22Rv1 (cell line): ENCODE data around the gene GFAP.

Experiments
- H3K27ac ChIP-seq: fragments of 450-650 bp; 2 replicates; pipeline ENCODE4 v1.5.1; 2017
- CTCF ChIP-seq: fragments of 450-650 bp; IDR thresholded peaks from 2 replicates; pipeline ENCODE4 v1.5.1; 2017; ENCODE audit warnings: mild to moderate bottlenecking
- ZFX ChIP-seq: fragments of 450-650 bp; IDR thresholded peaks from 2 replicates; pipeline ENCODE4 v1.6.1; 2017; ENCODE audit warnings: antibody characterized with exemption, borderline replicate concordance

Gene GFAP

GRCh38 chr17:44892250-44892649 is 23.1 kb downstream of the GFAP start:
- H3K27ac ChIP-seq: no peak overlapping the region
- TF ChIP-seq ZFX (no peak), CTCF (no peak)

- TF ChIP-seq ZFX (no peak), CTCF (no peak)
These were observed 26.3 kb downstream of the GFAP start for GRCh38 chr17:44889003-44889402.

GRCh38 chr17:44887971-44888954 is 27.0 kb downstream of the GFAP start:
- no peak overlapping the region for H3K27ac ChIP-seq
- TF ChIP-seq CTCF: no peak
- TF ChIP-seq ZFX: no peak

More at GRCh38 chr17:44889003-44889402, 26.3 kb downstream of the GFAP start:
- no peak overlapping the region for H3K27ac ChIP-seq

GRCh38 chr17:44887016-44887415 is 28.3 kb downstream of the GFAP start:
- no peak for TF ChIP-seq CTCF
- no peak for TF ChIP-seq ZFX
- H3K27ac ChIP-seq: no peak overlapping the region

GRCh38 chr17:44884941-44885340 is 30.4 kb downstream of the GFAP start:
- no peak for TF ChIP-seq ZFX
- no peak for TF ChIP-seq CTCF
- H3K27ac ChIP-seq: no peak overlapping the region

- H3K27ac ChIP-seq: no peak overlapping the region
- TF ChIP-seq CTCF (no peak), ZFX (no peak)
These were observed 34.2 kb downstream of the GFAP start for GRCh38 chr17:44881145-44881544.

GRCh38 chr17:44880062-44880461 is 35.2 kb downstream of the GFAP start:
- TF ChIP-seq ZFX (no peak), CTCF (no peak)
- H3K27ac ChIP-seq: no peak overlapping the region
